GM19025 (cell line): ENCODE data around the gene COA8.
A peak's percentile ranks its signal among the peaks of the same experiment; 100 is the strongest.
"Not testable (repeated sequence)": the region's sequence is repeated elsewhere in the genome, so short reads cannot be mapped to it uniquely, and the experiment has no call there.

Experiments
- ATAC-seq: cut with Tn5 transposase; IDR thresholded peaks from one replicate; pipeline ENCODE4 v1.9.1; 2021; ENCODE audit warnings: mild to moderate bottlenecking, low read depth, moderate library complexity; ENCODE audit not compliant: unreplicated experiment

COA8 gene

GRCh38 chr14:103525430-103526246 lies 37.1 kb upstream of the COA8 start:
- not testable (repeated sequence) for ATAC-seq

DNA sequence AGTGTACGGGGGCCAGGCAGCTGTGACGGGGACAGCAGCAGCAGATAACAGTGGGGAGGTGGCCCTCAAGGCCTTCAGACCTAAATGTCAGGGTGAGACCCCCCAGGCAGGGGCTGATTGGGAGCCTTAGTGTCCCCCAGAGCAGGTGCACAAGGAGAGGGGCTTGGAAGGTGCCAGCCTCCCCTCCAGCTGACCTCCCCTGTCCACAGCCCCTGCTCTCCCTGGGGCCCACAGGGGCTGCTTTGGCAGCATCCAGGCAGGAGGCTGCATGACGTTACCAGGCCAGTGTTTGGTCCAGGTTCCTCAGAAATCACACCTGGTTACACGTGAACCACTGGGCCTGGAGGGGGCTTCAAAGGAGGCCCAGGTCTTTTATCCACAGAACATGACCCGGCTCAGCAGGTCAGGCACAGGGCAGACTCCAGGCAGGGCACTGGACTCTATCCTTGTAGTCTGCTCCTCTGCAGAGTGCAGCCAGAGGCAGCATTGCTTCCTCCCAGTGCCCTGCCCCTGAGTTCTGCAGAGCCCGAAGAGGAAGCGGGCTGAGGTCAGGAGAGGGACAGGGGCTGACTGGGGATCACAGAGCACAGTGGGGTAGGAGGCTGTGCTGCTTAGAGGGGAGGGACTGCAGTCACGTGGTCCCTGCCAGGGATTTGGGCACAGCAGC lies 36.4 kb upstream of the COA8 start:
- no peak for ATAC-seq

DNA sequence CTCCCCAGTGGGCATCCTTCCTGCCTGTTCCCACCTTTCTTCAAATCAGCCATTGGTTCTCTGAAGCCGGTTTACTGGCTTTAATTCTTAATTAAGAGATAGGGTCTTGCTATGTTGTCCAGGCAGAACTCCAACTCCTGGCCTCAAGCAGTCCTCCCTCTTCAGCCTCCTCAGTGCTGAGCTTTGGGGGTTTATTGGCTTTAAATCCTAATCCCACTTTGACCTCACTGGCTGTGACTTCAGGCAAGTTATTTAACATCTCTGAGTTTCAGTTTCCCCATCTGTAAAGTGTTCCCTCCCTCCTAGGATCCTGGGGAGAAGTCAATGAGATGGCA lies 35.9 kb upstream of the COA8 start:
- ATAC-seq, result no peak

- peak; percentile 70 for ATAC-seq
These were observed 35.2 kb upstream of the COA8 start for GRCh38 chr14:103527408-103528145.

DNA sequence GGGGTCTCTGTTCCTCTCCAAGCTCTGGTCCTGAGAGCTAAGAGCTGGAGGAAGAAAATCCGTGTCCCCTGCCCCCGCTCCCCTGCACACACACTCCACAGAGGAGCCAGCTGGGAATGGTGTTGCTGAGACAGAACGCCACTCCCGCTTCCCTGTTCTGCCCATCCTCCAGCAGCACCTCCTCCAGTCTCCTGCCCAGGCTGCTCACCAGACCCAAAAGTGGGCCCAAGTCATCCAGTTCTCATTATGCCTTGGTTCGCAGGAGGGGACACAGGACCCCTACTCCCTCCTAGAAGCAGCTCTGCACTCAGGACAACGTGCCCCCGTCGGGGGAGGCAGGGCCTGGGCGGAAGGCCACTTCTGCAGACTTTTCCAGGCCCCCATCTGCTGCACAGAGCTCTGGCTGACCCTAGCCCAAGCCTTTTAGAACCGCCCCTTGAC lies 34.6 kb upstream of the COA8 start:
- no peak for ATAC-seq

DNA sequence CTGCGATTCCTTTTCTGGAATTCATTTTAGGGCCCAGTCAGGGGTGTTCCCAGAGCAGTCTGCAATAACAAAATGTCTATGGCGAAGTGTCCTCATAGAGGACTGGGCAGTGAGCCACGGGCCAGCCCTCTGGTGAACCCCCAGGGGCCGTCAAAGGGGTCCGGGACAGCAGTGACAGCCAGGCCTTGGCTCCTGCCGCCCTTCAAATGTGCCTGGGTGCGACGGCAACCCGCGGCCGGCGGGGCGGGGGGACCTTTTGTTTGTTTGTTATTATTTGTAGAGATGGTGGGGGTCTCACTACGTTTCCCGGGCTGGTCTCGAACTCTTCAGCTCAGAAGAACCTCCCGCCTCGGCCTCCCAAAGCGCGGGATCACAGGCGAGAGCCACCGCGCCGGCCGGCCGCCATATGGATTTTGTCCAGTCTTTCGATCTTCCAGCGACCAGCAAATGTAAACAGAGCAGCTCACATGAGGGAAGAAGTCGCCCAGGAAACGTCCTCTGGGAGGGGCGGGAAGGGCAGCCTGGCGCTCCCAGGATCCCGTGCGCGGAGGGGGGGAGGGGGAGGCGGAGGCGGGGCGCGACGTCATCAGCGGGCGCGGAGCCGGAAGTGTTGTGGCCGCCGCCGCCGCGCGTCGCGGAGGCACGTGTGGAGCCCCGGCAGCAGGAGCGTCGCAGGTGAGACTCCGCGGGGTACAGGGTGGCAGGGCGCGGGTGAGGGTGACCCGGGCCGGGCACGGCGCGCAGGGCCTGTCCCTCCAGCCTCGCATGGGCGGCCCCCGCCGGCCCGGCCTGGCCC lies 34.0 kb upstream of the COA8 start, which contains the start of gene TRMT61A:
Gene TRMT61A, plus strand, starts transcription at position 610 of the 796 bp plus-strand sequence. CDS start 783 bp downstream, outside the sequence.
- no peak for ATAC-seq

DNA sequence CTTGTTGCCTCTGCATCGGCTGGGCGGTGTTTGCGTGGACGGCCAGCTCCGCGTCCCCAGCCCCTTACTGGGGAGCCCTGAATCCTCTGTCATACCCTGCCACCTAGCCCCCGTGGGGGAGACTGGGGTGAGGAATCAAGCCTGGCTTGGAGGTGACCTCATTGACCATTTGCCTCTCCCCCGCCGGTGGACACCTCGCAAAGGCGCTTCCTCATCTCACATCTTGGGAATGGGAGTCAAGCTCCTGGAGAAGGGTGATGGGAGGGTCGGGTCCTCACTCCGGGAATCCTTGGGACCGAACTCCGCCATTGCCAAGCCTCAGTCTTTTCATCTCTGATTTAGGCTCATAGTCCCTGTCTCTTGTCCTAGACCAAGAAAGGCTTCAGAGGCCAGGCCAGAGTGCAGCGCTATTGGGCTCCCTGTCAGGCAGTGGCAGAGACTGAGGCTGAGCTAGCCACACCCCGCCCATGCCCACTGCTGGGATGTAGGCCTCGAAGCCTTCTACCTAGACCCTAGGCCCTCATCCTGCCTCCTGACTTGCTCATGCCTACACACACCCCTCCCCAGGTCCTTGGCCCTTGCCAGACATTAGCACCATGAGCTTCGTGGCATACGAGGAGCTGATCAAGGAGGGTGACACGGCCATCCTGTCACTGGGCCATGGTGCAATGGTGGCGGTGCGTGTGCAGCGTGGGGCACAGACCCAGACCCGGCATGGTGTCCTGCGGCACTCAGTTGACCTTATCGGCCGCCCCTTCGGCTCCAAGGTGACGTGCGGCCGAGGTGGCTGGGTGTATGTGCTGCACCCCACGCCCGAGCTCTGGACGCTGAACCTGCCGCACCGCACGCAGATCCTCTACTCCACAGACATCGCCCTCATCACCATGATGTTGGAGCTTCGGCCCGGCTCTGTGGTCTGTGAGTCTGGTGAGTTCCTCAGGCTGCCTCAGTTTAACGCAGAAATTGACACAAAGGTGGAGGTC lies 33.1 kb upstream of the COA8 start:
- ATAC-seq, result no peak

DNA sequence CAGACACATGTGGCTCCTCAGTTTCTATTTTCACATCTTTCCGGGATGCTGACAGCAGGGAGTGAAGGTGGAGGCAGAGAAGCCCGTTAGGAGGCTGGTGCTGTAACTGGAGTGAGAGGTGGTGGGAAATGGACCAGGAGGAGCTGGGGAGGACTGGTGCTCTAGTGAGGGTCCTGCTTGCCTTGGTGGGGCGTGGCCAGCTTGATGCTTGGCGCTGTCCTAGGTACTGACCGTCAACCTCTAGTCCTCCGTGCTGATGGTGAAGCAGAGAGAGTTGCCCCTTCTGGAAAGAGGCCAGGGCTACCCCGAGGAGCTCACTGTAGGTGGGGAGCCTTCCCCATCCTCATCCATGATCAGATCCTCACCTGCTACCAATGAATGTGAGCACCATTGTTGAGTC lies 32.4 kb upstream of the COA8 start:
- ATAC-seq, result no peak

GRCh38 chr14:103530831-103531230 lies 31.9 kb upstream of the COA8 start:
- no peak for ATAC-seq

DNA sequence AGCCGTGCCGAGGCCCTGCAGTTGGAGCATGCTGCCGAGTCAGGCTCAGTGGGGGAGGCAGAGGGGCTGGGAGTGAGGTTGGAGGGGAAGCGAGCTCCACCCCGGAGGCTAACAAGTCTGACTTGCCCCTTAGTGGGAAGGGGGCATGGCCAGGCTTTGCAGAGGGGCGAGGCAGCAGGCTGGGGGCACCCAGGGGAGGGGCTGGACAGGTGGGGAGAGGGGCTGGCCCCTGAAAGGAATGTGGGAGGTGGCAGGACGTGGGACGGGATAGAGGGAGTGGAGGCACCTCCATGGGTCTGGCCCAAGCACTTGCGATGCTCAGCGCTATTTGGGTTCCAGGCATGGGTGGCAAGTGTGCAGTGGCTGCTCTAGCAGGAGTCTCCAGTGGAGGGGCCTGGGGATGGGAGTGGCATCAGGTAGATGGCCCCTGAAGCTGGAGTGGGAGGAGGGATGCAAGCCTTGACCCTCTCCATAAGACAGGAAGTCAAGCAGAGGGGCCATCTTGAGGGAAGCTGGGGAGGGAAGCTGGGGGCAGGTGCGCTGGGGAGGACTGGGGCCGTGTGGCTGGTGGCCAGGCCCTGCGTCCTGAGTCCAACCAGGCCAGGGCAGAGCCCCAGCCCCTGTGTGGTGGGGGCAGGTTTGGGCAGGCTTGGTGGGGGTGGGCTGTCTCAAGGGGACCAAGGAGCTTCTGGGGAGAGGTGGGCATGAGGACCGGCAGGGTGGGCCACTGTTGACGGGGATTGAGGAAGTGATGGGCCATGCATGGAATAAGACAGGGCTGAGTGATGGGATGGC lies 31.1 kb upstream of the COA8 start:
- no peak for ATAC-seq

DNA sequence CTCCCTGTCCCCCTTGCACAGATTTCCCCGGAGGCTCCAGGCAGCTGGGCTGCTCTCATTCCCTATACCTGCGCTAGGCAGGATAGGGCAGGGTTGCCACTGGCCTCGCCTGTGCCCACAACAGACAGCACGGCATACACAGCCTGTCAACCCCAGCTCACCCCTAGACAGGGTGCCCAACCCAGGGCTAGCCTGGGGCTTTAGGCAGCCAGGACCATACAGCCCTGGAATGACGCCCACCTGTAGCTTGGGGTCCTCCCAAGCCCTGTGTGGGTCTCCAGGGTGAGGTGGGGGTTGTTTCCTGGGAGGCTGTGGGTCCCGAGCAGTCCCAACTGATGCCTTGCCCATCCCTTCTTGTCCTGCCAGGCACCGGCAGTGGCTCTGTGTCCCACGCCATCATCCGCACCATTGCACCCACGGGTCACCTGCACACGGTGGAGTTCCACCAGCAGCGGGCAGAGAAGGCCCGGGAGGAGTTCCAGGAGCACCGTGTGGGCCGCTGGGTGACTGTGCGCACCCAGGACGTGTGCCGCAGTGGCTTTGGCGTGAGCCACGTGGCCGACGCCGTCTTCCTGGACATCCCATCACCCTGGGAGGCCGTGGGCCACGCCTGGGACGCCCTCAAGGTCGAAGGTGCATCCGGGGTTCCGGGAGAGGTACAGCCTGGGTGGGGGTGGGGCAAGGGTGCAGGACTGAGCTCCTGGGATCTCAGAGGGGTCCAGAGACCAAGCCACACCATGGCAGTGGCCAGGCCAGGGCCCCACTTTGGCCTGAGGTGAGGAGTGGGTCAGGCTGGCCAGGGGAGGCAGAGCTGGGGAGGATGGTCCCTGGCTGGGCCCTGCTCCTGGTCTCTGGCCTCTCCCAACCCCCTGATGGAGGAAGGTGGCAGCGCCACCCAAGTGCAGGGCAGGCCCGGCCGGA lies 30.3 kb upstream of the COA8 start:
- ATAC-seq, result no peak

DNA sequence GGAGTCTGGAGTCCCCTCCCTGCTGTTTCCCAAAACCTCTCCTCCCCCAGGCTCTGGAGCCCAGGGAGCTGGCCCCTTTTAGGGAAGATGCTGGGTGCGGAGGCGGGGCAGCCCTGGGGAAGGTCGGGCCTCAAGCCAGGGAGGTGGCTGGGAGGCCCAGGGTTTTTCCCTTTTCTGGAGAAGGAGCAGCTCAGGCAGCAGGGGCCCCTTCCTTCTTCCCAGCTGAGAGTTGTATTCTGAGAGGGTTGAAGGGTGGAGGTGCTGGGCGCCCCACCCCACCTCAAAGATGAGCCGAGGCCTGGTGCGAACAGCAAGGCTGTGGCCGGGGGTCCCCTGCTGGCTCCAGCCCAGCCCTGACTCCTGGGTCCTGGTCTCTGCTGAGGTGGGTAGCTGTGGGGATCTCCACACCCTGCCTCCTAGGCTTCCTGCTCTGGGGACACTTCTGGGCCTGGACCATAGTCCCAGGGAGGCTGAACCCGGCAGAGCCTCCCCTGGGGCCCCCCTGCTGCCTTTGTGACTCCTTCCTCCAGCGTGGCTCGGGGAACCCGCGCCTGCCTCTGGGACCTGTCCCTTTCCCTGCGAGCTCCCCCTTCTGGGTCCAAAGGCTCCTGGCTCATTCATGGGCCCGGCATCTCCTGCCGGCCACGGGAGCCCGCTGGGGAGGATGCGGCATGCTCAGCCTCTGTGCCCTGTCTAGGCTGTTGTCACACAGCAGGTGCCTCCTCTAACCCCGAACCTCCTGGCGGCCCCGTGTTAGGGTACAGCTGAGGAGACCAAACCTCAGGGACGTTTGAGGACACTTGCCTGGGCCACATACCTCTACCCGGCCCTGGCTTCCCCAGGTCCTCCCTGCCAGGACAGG lies 29.4 kb upstream of the COA8 start:
- no peak for ATAC-seq

DNA sequence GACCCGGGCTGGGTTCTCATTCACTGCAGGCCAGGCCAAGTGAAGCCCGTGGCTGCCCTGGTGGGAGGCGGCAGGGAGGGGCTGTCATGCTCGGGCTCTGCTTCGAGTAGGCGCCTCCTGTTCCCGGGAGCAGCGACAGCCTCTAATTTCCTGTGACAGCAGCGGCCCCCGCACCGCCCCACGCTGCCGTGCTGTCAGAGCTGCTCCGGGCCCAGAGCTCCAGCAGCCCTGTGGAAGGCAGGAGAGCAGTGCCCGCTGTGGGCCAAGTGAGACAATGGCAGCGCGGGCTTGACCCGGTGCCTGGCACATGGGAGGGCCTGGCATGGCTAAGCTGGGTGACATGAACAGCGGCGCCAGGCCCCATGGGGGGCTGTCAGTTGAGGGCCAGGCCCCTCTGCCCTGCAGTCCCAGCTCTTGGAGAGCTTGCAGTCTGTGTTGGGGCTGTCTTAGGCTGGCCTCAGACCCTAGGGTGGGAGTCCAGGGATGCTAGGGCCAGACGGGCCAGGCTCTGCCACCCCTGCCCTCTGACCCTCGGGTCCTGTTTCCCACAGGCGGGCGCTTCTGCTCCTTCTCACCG lies 28.7 kb upstream of the COA8 start:
- ATAC-seq, result no peak

DNA sequence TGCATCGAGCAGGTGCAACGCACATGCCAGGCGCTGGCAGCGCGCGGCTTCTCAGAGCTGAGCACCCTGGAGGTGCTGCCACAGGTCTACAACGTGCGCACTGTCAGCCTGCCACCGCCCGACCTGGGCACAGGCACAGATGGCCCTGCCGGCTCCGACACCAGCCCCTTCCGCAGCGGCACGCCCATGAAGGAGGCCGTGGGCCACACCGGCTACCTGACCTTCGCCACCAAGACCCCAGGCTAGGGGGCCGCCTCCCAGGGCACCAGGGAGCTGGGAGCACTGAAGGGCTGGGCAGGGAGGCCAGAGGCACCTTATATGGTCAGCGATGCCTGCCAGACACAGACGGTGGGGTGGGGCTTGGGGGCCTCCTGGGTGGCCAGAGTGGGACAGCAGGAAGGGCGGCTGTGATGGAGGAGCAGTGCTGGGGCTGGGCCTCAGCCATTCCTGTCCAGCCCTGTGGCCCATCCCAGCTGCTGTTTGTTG lies 28.1 kb upstream of the COA8 start:
- ATAC-seq, result no peak

DNA sequence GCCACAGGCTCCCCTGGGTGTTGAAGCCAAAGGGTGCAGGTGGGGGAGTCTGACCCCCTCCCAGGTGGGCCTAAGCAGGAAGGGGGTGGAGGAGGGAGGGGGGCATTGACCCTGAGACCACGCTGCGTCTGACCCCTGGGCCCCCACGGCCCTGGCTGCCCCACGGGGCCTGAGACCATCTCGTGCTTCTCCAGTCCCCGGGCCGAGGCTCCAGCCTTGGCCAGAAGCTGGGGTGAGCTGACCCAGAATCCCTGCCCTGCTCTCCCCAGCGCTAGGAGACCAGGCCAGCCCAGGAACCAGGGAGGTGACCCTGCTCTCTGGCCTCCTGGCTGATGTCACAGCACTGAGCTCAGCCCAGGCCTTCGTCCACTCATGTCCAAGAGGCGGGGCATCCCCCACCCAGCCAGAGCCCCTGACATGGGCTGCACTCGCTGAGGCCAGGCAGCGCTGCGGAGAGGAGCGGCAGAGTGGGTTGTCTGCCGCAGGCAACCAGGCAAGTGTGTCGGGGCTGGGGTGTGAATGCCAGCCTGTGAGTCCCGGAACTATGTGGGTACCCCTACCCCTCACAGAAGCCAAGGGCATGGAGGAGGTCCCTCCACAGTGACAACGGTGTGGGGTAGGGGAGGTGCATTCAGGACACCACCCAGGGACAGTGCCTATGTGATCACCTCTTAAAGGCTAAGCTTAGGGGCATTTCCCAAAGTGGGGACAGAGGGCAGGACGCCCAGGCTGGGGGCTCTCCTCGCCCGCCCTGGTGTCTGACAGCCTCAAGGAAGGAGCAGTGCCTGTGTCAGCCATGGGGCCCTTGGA lies 27.5 kb upstream of the COA8 start:
- no peak for ATAC-seq
